Germinal center (tissue), 1 donor: ENCODE results near the gene CST8.
"Not testable (repeated sequence)": the region's sequence is repeated elsewhere in the genome, so short reads cannot be mapped to it uniquely, and the experiment has no call there.

Source experiments
- DNase-seq: peaks from one replicate; pipeline ENCODE4 v3.0.0; 2012; ENCODE audit warnings: mixed read lengths, low spot score

Gene CST8, protein sequence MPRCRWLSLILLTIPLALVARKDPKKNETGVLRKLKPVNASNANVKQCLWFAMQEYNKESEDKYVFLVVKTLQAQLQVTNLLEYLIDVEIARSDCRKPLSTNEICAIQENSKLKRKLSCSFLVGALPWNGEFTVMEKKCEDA

GRCh38 chr20:23490817-23491216 lies at the start of gene CST8:
Gene CST8, plus strand, starts transcription at chr20:23491117. Its CDS starts 551 bp downstream, at chr20:23491668.
- DNase-seq, result no peak

DNA sequence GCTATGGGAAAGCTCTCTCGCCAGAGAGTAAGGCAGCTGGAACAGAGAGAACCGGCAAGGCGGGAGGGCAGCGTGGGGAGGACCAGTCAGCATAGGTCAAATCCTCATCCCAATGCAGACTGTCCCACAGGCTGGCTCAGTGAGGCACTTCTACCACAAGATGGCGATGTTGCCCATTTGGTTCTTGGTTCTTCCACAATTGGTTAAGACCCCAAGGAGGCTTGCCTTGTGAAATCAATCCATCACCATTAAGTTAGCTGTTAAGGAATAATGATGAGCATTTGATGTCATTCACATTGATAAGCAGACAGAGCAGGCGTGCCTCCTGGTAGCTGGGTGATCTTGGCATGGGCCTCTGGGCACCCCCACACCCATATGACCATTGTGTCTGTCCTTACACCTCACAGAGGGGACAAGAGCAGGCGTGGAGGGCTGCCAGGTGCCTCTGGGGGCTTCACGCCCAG lies 49.0 kb upstream of the CST8 start:
- DNase-seq, result peak; percentile 67

- no peak for DNase-seq
These were observed 48.5 kb upstream of the CST8 start for GRCh38 chr20:23442436-23442835.

DNA sequence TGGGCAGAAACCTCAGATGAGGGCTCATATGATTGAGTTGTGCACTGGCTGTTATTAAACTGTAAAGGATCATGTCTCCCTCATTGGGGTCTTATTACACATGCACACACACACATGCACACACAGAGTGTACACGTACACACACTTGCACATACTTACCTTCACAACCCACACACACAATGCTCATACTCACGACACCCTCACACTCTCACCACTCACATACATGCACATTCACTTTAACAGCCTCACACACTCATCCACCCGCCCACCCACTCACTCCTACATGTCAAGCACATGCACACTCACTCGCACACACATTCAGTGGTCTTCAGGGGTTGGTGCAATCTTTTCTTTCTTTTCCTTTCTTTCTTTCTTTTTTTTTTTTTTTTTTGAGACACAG lies 46.1 kb upstream of the CST8 start:
- no peak for DNase-seq

DNA sequence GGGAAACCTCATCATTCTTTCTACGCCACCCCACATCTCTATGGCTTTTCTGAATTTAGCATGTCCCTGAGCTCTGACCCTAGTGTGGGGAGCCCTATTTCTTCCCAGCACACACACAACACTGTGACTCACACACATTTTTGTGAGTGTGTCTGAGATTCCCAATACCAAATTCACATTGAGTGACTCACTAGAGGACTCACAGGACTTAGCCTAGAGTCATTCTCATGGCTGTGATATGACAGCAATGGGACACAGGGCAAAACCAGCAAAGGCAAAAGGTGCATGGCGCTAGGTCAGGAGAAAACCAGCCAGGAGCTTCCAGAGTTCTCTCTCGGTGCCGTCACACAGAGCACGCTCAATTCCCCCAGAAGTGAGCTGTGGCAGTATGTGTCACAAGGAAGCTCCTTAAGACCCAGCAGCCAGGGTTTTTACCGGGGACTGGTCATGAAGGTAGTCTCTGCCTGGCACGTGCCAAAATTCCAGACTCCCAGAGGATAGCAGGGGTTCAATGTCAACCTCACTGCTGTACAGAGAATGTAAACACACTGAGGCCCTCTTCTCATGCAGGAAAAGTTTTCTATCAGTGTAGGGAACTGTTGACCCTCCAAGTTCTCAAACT lies 45.2 kb upstream of the CST8 start:
- no peak for DNase-seq

DNA sequence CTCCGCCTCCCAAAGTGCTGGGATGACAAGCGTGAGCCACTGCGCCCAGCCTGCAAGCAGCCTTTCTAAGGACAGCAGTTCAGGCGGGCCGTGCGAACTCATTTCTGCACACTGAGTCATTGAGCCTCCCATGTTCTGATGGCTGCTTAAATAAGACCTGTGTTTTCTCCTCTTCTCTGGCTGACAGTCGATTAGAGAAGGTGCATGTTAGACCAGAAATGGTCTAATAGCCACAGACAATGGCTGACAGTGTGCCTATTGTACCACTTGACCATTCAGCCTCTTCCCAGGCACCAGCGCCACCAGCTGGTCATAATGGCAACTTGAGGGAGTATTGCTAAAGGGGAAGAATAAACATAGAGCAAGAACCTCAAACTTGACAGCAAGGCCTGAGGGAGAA lies 44.4 kb upstream of the CST8 start:
- DNase-seq, result no peak

DNA sequence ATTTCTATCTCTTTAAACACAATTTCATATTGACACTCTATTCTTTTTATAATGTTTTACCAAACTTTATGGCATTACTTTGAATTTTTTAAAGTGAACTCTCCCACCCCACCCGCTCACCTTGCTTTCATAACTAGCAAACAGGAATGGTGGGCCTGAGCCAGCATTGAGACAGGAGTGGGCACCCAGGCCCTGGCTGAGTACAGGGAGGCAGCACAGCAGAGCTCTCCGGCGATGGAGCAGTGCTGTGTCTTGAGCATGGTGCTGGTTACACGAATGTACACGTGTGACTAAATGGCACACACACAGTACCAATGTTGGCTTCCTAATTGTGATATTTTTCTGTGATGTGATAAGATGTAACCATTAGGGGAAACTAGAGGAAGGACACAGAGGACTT lies 42.8 kb upstream of the CST8 start:
- no peak for DNase-seq

DNA sequence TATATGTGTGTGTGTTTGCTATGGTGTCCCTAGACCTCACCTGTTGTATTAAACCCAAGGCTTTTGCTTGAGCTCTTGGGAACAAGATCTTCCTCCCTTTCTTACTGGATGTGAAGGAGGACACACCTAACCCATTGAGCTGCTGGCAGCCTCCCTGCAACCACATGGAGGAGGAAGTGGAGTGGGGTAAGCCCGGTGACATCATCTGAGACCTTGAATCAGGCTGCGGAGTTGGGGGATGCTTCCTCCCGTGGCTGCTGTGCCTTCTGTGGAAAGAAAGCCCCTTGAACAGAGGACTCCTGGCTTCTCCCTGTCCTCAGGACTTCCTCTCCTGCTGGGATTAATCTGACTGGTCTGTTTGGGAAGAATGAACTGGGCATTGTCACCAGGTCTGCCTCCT lies 41.5 kb upstream of the CST8 start:
- no peak for DNase-seq

DNA sequence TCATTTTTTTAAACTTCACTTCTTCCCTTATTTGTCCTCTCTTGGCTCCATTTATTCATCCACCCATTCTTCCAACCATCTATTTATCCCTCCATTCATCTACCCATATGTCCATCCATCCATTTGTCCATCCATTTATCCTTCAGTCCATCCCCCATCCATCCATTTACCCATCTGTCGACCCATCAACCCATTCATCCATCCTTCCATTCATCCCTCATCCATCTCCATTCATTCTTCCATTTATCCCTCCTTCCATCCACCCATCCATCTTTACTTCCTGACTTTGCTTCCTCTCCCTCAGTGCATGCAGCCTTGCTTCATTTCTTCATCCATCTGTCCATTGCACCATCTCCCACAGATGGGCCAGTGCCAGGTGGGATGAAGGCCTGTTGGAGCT lies 40.0 kb upstream of the CST8 start:
- no peak for DNase-seq

GRCh38 chr20:23451956-23452487 lies 38.9 kb upstream of the CST8 start:
- no peak for DNase-seq

DNA sequence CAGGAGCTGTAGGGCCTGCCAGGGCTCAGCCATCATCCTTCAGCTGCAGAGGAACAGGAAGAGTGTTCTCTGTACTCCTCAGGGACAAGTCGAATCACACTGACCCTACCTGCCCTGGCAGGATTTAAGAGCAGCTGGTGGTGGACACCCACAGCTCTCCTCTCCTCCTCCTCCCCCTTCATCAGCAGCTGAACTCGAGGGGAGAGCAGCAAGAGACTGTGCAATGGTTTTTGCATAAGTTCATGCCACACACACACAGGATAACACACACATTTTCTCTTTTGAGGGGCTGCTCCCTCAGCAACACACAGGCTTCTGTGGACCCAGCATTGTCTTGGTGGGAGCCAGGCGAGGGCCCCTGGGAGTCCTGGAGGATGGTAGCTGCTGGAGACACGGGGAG lies 38.1 kb upstream of the CST8 start, which contains the start of gene CST11:
Gene CST11, minus strand, starts transcription at position 101 of the 400 bp plus-strand sequence. Its CDS starts 65 bp downstream, at position 36.
- DNase-seq, result no peak

DNA sequence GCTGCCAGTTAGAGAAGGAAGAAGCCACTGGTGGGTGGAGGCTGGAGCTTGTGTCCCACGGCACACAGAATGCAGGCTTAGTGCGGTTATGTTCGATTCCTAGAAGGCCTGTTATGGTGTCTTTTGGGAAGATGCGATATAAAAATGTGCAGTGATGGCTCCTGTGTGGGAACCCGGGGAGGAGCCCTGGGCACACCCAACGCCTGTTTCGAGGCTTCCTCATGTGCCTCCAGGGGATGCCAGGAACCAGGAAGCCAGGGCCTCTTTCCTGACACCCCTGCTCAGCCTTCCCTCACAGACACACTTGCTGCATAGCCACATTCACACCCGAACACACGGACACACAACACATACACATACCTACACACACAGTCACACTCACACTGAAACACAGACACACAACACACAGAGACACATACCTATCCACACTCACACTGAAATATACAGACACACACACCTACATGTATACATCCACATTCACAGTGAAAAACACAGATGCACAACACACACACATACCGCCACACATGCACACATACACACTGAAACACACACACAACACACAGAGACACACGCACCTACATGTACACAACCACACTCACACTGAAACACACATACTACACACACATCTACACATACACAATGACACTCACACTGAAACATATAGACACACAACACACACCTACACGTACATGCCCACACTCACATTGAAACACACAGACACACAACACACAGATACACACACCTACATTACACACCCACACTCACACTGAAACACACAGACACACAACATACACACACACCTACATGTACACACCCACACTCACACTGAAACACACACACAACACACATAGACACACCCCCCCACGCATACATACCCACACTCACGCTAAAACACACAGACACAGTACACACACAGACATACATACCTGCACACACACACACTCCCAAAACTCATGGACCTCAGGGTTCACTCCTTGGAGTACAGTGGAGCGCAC lies 37.1 kb upstream of the CST8 start:
- DNase-seq, result no peak

GRCh38 chr20:23454816-23455215 lies 36.1 kb upstream of the CST8 start:
- no peak for DNase-seq

- no peak for DNase-seq
These were observed 35.3 kb upstream of the CST8 start for GRCh38 chr20:23455639-23456038.

DNA sequence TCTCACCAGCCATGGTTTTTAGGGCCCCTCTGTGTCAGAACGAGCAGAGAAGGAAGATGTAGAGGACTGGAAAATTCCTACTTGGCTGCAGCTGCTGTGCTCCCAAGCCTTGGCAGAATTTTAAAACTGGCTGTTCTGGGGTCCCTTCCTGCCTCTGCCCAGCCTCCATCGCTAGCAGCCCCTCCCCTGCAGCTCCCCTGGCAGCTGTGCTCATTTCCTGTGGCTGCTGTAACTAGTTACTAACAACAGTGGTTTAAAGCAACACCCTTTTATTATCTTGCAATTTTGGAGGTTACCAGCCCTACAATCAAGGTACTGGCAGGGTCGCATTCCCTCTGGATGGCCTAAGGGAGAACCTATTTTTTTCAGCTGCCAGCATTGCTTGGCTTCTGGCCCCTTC lies 34.5 kb upstream of the CST8 start:
- no peak for DNase-seq

DNA sequence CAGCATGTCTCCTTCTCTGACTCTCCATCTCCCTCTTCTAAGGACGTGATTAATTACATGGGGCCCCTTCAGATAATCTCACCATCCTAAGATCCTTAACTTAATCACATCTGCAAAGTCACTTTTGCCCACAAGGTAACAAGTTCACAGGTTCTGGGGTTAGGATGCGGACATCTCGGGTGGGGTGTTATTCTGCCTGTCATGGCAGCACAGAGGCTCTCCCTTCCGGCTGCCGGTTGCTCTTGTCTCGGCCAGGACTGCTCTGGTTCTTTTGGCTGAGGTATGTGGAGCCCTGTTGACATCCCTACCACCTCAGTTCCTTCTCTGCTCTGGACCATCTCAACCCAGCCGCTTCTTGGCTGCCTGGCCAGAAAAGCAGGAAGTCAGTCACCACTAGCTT lies 34.0 kb upstream of the CST8 start:
- no peak for DNase-seq

DNA sequence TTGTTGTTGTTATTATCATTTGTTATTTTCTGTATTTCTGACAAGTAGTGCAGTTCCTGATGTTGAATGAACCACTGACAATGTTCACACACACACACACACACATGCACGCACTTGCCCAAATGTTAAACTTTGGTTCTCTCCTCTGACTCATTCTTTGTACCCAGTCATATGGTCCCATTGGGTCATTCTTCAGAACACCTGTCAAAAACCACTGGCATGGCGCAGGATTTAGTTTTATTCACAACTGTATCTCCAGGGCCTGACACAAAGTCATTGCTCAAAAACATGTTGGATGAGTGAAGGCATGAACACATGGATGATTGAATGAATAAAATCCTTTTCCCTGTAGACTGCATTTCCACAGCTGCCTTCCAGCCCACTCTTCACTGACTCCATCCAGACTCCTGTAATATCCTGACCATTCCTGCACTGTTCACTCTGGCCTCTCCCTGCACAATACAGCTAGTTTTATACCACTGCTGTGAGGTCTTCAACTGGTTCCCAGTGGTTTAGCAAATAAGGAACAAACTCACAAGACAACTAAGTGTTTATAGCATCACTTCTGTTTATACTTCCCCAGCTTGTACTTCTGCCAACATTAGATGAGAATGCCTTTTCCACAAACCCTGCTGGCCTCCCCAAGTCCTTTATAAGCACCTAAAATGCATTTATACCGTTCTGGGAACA lies 31.3 kb upstream of the CST8 start:
- no peak for DNase-seq

- DNase-seq, result no peak
These were observed 29.7 kb upstream of the CST8 start for GRCh38 chr20:23461180-23461579.

DNA sequence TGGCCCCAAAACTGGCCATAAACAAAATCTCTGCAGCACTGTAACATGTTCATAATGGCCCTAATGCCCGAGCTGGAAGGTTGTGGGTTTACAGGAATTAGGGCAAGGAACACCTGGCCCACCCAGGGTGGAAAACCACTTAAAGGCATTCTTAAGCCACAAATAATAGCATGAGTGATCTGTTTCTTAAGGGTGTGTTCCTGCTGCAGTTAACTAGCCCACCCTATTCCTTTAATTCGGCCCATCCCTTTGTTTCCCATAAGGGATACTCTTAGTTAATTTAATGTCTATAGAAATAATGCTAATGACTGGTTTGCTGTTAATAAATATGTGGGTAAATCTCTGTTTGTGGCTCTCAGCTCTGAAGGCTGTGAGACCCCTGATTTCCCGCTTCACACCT lies 24.0 kb upstream of the CST8 start:
- not testable (repeated sequence) for DNase-seq

- DNase-seq, result not testable (repeated sequence)
These were observed 18.6 kb upstream of the CST8 start for GRCh38 chr20:23472306-23472705.

GRCh38 chr20:23473293-23473692 lies 17.6 kb upstream of the CST8 start:
- DNase-seq, result not testable (repeated sequence)

DNA sequence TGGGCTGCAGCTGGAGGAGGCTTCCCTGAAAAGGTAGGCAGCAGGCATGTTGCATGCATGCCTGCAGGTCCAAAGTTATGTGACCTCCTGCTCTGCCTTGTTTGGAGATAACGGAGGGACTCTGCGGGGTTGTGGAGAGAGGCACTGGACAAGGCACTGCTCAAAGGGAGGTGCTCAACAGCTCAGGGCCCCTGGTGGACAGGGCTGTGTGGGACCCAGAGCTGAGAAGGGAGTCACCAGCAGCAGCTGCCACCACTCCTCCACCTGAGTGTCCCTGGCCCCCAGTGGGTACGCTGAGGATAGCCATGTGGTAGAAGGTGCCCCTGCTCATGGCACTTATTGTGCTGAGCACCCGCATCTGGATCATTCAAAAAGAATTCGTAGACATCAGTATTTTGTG lies 15.5 kb upstream of the CST8 start:
- DNase-seq, result no peak
